Activated naive CD4-positive, alpha-beta T cell treated with anti-CD3 and anti-CD28 coated beads, Interleukin-2, amount 50 U/mL, for 24 hours (primary cell): ENCODE data around the gene PRMT2.

ENCODE experiments used
- H3K27ac Mint-ChIP-seq: one replicate; pipeline ENCODE4 v1.8.0; 2021; ENCODE audit warnings: mild to moderate bottlenecking, mixed read lengths
- H3K27me3 Mint-ChIP-seq: one replicate; pipeline ENCODE4 v1.8.0; 2021; ENCODE audit warnings: mixed read lengths
- H3K36me3 Mint-ChIP-seq: one replicate; pipeline ENCODE4 v1.8.0; 2021; ENCODE audit warnings: mixed read lengths
- H3K4me1 Mint-ChIP-seq: one replicate; pipeline ENCODE4 v1.8.0; 2021; ENCODE audit warnings: mixed read lengths
- H3K4me3 Mint-ChIP-seq: one replicate; pipeline ENCODE4 v1.8.0; 2021; ENCODE audit warnings: mild to moderate bottlenecking, mixed read lengths
- H3K9me3 Mint-ChIP-seq: one replicate; pipeline ENCODE4 v1.8.0; 2021; ENCODE audit warnings: mixed read lengths

The PRMT2 gene

GRCh38 chr21:46649356-46649755 lies 13.9 kb downstream of the PRMT2 start:
- H3K4me1 Mint-ChIP-seq: peaks cover 34% of the 10 kb centered on the region
- H3K9me3 Mint-ChIP-seq: no peaks in the 10 kb centered on the region
- H3K36me3 Mint-ChIP-seq: peaks cover 51% of the 10 kb centered on the region
- H3K27me3 Mint-ChIP-seq: no peaks in the 10 kb centered on the region
- peak overlapping the region; percentile 35 for H3K27ac Mint-ChIP-seq
- no peak overlapping the region for H3K4me3 Mint-ChIP-seq

GRCh38 chr21:46650476-46651098 lies 15.1 kb downstream of the PRMT2 start:
- H3K27ac Mint-ChIP-seq: peak overlapping the region; percentile 66
- peaks cover 60% of the 10 kb centered on the region for H3K36me3 Mint-ChIP-seq
- H3K4me3 Mint-ChIP-seq: no peak overlapping the region
- H3K27me3 Mint-ChIP-seq: no peaks in the 10 kb centered on the region
- H3K4me1 Mint-ChIP-seq: peaks cover 34% of the 10 kb centered on the region
- H3K9me3 Mint-ChIP-seq: peaks cover 6% of the 10 kb centered on the region

- Mint-ChIP-seq H3K36me3 (peaks cover 61% of the 10 kb centered on the region), H3K27ac (peak overlapping the region; percentile 8)
These were observed 15.6 kb downstream of the PRMT2 start for GRCh38 chr21:46651121-46651520.

GRCh38 chr21:46655230-46655629 lies 19.8 kb downstream of the PRMT2 start:
- no peaks in the 10 kb centered on the region for H3K27me3 Mint-ChIP-seq
- peaks cover 20% of the 10 kb centered on the region for H3K9me3 Mint-ChIP-seq
- H3K4me1 Mint-ChIP-seq: peaks cover 23% of the 10 kb centered on the region
- no peak overlapping the region for H3K4me3 Mint-ChIP-seq
- no peak overlapping the region for H3K27ac Mint-ChIP-seq
- H3K36me3 Mint-ChIP-seq: peaks cover 54% of the 10 kb centered on the region

More at GRCh38 chr21:46651121-46651520, 15.6 kb downstream of the PRMT2 start:
- peaks cover 30% of the 10 kb centered on the region for H3K4me1 Mint-ChIP-seq
- no peak overlapping the region for H3K4me3 Mint-ChIP-seq
- peaks cover 11% of the 10 kb centered on the region for H3K9me3 Mint-ChIP-seq
- no peaks in the 10 kb centered on the region for H3K27me3 Mint-ChIP-seq

GRCh38 chr21:46656820-46657219 lies 21.3 kb downstream of the PRMT2 start:
- Mint-ChIP-seq H3K27me3 (no peaks in the 10 kb centered on the region), H3K36me3 (peaks cover 50% of the 10 kb centered on the region)

DNA sequence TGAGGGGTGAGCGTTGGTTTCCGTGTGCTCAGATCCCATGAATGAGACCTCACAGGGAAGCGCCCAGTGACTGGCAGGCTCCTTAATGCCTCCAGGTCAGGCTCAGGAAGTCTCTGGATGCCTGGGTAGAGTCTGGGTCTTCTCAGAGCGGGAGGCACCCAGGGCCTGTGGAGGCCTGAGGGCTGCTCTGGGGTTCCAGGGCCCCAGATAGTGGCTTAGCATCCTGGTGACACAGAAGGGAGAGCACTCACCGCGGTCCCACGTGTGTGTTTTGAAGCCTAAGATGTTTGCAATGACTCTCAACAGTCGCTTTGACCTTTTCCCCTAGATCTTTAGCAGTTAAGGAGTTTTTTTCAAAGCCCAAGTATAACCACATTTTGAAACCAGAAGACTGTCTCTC lies 25.0 kb downstream of the PRMT2 start:
- no peak overlapping the region for H3K4me3 Mint-ChIP-seq
- peaks cover 15% of the 10 kb centered on the region for H3K9me3 Mint-ChIP-seq
- peaks cover 23% of the 10 kb centered on the region for H3K36me3 Mint-ChIP-seq
- H3K27ac Mint-ChIP-seq: no peak overlapping the region
- no peaks in the 10 kb centered on the region for H3K27me3 Mint-ChIP-seq
- peaks cover 29% of the 10 kb centered on the region for H3K4me1 Mint-ChIP-seq

More at GRCh38 chr21:46656820-46657219, 21.3 kb downstream of the PRMT2 start:
- Mint-ChIP-seq H3K9me3 (peaks cover 20% of the 10 kb centered on the region), H3K4me1 (peaks cover 31% of the 10 kb centered on the region), H3K27ac (no peak overlapping the region), H3K4me3 (no peak overlapping the region)

- Mint-ChIP-seq H3K27me3 (no peaks in the 10 kb centered on the region), H3K4me1 (peaks cover 27% of the 10 kb centered on the region), H3K36me3 (peaks cover 17% of the 10 kb centered on the region), H3K9me3 (peaks cover 8% of the 10 kb centered on the region), H3K4me3 (peak overlapping the region; percentile 47), H3K27ac (no peak overlapping the region)
These were observed 25.7 kb downstream of the PRMT2 start for GRCh38 chr21:46661211-46661625.

- H3K36me3 Mint-ChIP-seq: peaks cover 12% of the 10 kb centered on the region
- no peak overlapping the region for H3K4me3 Mint-ChIP-seq
- H3K27ac Mint-ChIP-seq: no peak overlapping the region
- peaks cover 25% of the 10 kb centered on the region for H3K4me1 Mint-ChIP-seq
- H3K9me3 Mint-ChIP-seq: peaks cover 2% of the 10 kb centered on the region
- H3K27me3 Mint-ChIP-seq: no peaks in the 10 kb centered on the region
These were observed 26.3 kb downstream of the PRMT2 start for GRCh38 chr21:46661642-46662366.

- Mint-ChIP-seq H3K27ac (no peak overlapping the region), H3K36me3 (peaks cover 7% of the 10 kb centered on the region), H3K27me3 (no peaks in the 10 kb centered on the region), H3K9me3 (no peaks in the 10 kb centered on the region), H3K4me1 (peaks cover 20% of the 10 kb centered on the region), H3K4me3 (no peak overlapping the region)
These were observed 26.8 kb downstream of the PRMT2 start for GRCh38 chr21:46662367-46662654.

DNA sequence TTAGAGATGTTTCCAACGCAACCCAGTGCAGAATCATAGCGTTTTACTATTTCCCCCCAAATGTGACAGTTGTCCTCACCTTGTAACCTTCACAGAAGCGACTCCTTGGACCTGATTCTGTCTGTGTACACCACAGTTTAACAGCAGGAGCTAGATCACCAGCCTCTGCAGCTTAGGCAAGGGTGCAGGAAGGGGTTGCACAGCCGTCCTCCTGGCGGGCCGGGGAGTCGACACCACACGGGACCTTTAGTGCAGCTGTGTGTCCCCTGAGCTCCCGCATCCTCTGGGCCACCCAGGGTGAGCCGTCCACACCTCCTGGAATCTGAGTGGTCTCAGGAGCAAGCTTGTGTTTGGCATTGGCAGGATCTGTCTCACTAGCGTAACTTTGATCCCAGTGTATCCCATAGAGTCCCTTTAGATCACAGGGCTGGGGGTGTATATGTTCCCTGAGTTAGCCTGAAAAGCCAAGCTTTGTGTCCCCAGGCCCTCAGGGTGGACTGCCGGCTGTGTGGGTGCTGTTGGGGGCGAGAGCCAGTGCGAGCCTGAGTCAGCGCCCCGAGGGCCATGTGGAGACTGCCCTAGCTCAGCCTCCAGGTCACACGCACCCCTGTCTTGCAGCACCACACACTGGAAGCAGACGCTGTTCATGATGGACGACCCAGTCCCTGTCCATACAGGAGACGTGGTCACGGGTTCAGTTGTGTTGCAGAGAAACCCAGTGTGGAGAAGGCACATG lies 27.5 kb downstream of the PRMT2 start:
- H3K36me3 Mint-ChIP-seq: peaks cover 4% of the 10 kb centered on the region
- peaks cover 17% of the 10 kb centered on the region for H3K4me1 Mint-ChIP-seq
- no peaks in the 10 kb centered on the region for H3K27me3 Mint-ChIP-seq
- H3K4me3 Mint-ChIP-seq: no peak overlapping the region
- H3K27ac Mint-ChIP-seq: no peak overlapping the region
- H3K9me3 Mint-ChIP-seq: no peaks in the 10 kb centered on the region

DNA sequence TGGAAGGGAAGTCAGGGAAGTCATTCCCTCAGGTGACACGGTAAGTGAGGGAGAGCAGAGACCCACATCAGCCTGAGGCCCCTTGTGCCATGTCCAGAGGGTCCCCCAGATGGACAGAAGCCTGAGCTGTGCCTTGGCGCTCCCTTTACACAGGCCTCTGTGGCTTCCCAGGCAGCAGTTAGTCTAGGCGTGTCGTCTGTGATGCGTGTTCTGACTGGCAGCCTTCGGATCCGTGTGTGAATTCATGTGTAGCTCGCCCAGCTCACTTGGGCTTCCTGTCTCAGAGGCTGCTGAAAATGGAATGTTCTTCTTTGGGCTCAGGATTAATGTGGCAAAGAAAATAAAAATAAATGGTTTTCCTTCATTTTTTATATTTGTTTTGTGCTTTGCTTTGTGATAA lies 28.3 kb downstream of the PRMT2 start:
- Mint-ChIP-seq H3K27me3 (no peaks in the 10 kb centered on the region), H3K4me1 (peaks cover 14% of the 10 kb centered on the region), H3K27ac (no peak overlapping the region), H3K9me3 (no peaks in the 10 kb centered on the region), H3K4me3 (no peak overlapping the region), H3K36me3 (peaks cover 4% of the 10 kb centered on the region)

DNA sequence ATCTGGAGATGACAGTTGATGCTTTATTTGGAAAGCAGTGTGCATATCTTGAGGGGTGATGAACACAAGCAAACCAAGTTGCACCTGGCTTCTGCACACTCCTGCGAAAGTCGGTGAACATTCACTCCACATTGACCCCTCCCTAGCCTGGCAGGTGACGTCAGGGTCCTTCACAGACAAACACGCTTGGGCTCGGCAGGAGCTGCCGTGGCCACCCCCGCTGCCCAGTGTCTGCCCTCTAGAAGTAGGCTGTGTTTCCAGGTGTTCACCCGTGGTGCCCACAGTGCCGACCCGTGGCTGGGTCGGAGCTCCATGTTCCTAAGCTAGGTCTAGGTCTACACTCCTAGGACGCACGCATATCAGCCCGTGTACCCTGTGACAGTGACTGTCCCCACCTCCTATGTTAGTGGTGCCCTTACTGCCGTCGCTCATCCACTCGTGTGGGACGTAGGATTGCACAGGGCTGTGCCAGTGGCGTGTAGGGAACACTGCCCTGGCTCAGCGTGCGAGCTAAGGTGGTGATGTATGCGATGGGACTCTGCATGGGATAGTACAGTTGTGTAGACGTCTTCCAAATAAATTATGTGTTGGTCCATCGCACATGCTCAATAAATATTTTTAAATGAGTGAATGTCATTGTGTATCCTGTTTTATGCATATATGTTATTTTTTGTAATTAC lies 29.0 kb downstream of the PRMT2 start:
- no peak overlapping the region for H3K27ac Mint-ChIP-seq
- no peaks in the 10 kb centered on the region for H3K27me3 Mint-ChIP-seq
- peaks cover 4% of the 10 kb centered on the region for H3K36me3 Mint-ChIP-seq
- peaks cover 12% of the 10 kb centered on the region for H3K4me1 Mint-ChIP-seq
- no peaks in the 10 kb centered on the region for H3K9me3 Mint-ChIP-seq
- no peak overlapping the region for H3K4me3 Mint-ChIP-seq

GRCh38 chr21:46665566-46665965 lies 30.1 kb downstream of the PRMT2 start:
- H3K27ac Mint-ChIP-seq: no peak overlapping the region
- peaks cover 9% of the 10 kb centered on the region for H3K4me1 Mint-ChIP-seq
- H3K4me3 Mint-ChIP-seq: no peak overlapping the region
- H3K27me3 Mint-ChIP-seq: no peaks in the 10 kb centered on the region
- H3K36me3 Mint-ChIP-seq: peaks cover 4% of the 10 kb centered on the region
- no peaks in the 10 kb centered on the region for H3K9me3 Mint-ChIP-seq

DNA sequence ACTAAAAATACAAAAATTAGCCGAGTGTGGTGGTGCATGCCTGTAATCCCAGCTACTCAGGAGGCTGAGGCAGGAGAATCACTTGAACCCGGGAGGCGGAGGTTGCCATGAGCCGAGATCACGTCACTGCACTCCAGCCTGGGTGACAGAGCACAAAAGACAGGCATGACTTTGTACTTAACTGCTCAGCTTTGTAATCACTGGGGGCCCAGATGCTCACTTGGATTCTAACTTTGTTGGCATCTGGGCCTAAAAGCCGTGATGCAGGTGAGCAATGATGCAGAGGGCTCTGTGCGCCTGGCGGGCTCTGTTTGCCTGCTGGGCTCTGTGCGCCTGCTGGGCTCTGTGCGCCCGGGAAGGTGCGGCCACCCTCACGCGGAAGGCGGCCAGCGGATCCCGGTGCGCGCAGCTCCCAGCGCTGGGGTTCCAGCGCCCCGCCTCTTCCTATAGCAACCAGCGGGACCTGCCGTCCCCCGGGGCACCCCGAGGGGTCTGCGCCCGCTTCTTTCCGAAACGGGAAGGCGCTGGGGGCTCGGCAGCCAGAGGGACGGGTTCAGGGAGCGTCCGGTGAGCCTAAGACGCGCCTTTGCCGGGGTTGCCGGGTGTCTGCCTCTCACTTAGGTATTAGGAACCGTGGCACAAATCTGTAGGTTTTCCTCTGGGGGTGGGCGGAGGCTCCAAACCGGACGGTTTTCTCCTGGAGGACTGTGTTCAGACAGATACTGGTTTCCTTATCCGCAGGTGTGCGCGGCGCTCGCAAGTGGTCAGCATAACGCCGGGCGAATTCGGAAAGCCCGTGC lies 31.7 kb downstream of the PRMT2 start:
- H3K27ac Mint-ChIP-seq: no peak overlapping the region
- H3K36me3 Mint-ChIP-seq: peaks cover 4% of the 10 kb centered on the region
- H3K4me3 Mint-ChIP-seq: peak overlapping the region; percentile 85
- no peaks in the 10 kb centered on the region for H3K27me3 Mint-ChIP-seq
- H3K4me1 Mint-ChIP-seq: peaks cover 3% of the 10 kb centered on the region
- no peaks in the 10 kb centered on the region for H3K9me3 Mint-ChIP-seq

GRCh38 chr21:46667741-46668380 lies 32.4 kb downstream of the PRMT2 start:
- Mint-ChIP-seq H3K4me1 (peaks cover 3% of the 10 kb centered on the region), H3K36me3 (peaks cover 4% of the 10 kb centered on the region), H3K27me3 (no peaks in the 10 kb centered on the region), H3K27ac (no peak overlapping the region), H3K9me3 (no peaks in the 10 kb centered on the region), H3K4me3 (peak overlapping the region; percentile 85)
